Loucy (cell line): ENCODE results near the gene ARL5A.
A peak's percentile ranks its signal among the peaks of the same experiment; 100 is the strongest.

Experiments used
- H2AFZ ChIP-seq: fragments of 200-600 bp; sonication (generic); 2 replicates; pipeline ENCODE4 v1.6.0; 2016; ENCODE audit warnings: antibody characterized with exemption, mild to moderate bottlenecking, low read length, moderate library complexity
- H3F3A ChIP-seq: fragments of 200-600 bp; 2 replicates; pipeline ENCODE4 v1.6.0; 2016; ENCODE audit warnings: antibody characterized with exemption, low read depth, mild to moderate bottlenecking
- H3K27me3 ChIP-seq: fragments of 200-600 bp; sonication (generic); 2 replicates; pipeline ENCODE4 v1.6.1; 2014; ENCODE audit warnings: low read length, mild to moderate bottlenecking; ENCODE audit not compliant: insufficient read depth, poor library complexity, severe bottlenecking
- H3K36me3 ChIP-seq: fragments of 200-600 bp; sonication (generic); 2 replicates; pipeline ENCODE4 v1.6.1; 2016; ENCODE audit warnings: low read length; ENCODE audit not compliant: insufficient read depth
- H3K4me1 ChIP-seq: fragments of 200-600 bp; sonication (generic); 2 replicates; pipeline ENCODE4 v1.5.1; 2014; ENCODE audit warnings: low read length, mild to moderate bottlenecking; ENCODE audit not compliant: insufficient read depth, poor library complexity, severe bottlenecking
- H3K4me2 ChIP-seq: fragments of 200-600 bp; sonication (generic); 2 replicates; pipeline ENCODE4 v1.6.0; 2014; ENCODE audit warnings: antibody characterized with exemption, low read length, low read depth, mild to moderate bottlenecking; ENCODE audit not compliant: poor library complexity, severe bottlenecking
- H3K4me3 ChIP-seq: fragments of 200-600 bp; sonication (generic); 2 replicates; pipeline ENCODE4 v1.5.1; 2014; ENCODE audit warnings: low read length, mild to moderate bottlenecking, mixed read lengths; ENCODE audit not compliant: poor library complexity, severe bottlenecking
- H3K79me2 ChIP-seq: fragments of 200-600 bp; sonication (generic); 2 replicates; pipeline ENCODE4 v1.6.1; 2014; ENCODE audit warnings: low read length; ENCODE audit not compliant: insufficient read depth
- H3K9ac ChIP-seq: fragments of 200-600 bp; sonication (generic); 2 replicates; pipeline ENCODE4 v1.6.0; 2014; ENCODE audit warnings: mild to moderate bottlenecking, low read depth, low read length, moderate library complexity; ENCODE audit not compliant: poor library complexity, severe bottlenecking
- H3K9me2 ChIP-seq: fragments of 200-600 bp; sonication (generic); replicated peaks from 2 replicates; pipeline ENCODE4 v1.6.1; 2016; ENCODE audit warnings: low read depth, low read length, mixed read lengths
- H3K9me3 ChIP-seq: fragments of 200-600 bp; sonication (generic); 2 replicates; pipeline ENCODE4 v1.6.1; 2014; ENCODE audit warnings: mild to moderate bottlenecking, antibody characterized with exemption, low read length, low read depth; ENCODE audit not compliant: insufficient read depth
- H4K20me1 ChIP-seq: fragments of 200-600 bp; sonication (generic); 2 replicates; pipeline ENCODE4 v1.6.0; 2014; ENCODE audit warnings: antibody characterized with exemption, low read length, mild to moderate bottlenecking; ENCODE audit not compliant: insufficient read depth, poor library complexity, severe bottlenecking
- EZH2phosphoT487 ChIP-seq: fragments of 200-600 bp; IDR thresholded peaks from 2 replicates; pipeline ENCODE4 v1.6.1; 2018; ENCODE audit warnings: antibody characterized with exemption, mild to moderate bottlenecking, moderate library complexity, borderline replicate concordance
- TF ChIP-seq, protein P1 (sequence below): fragments of 200-600 bp; sonication (generic); conservative IDR thresholded peaks from 2 replicates; pipeline ENCODE4 v1.5.1; 2014; ENCODE audit warnings: mild to moderate bottlenecking, antibody characterized with exemption, low read length

ARL5A gene

DNA sequence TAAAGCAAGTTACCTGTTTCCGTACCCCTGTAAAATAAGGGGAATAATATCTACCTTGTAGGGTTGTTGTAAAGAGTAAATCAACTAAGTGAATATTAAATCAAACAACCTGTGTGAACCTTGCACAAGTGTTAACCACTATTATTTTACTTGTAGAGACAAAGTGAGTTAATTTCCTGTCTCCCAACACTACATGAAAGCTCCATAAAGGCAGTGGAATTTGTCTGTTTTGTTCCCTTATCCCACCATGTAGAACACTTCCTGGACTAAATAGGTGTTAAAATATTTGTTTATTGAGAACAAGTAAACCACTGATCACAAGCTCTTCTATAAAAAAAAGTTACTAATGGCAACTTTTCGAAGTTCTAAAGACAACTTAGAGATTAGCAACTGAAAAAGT, 3.3 kb downstream of the ARL5A start:
- Histone ChIP-seq H3K9me3 (no peaks in the 10 kb centered on the region), H2AFZ (no peak overlapping the region), H3F3A (no peaks in the 10 kb centered on the region), H3K4me2 (peak overlapping the region; percentile 92), H3K4me3 (peak overlapping the region; percentile 50), H3K9ac (no peak overlapping the region), H3K79me2 (peaks cover 79% of the 10 kb centered on the region), H3K4me1 (peaks cover 56% of the 10 kb centered on the region), H3K36me3 (no peaks in the 10 kb centered on the region), H4K20me1 (peaks cover 56% of the 10 kb centered on the region), H3K9me2 (no peaks in the 10 kb centered on the region), H3K27me3 (no peaks in the 10 kb centered on the region)
- TF ChIP-seq, protein P1, sequence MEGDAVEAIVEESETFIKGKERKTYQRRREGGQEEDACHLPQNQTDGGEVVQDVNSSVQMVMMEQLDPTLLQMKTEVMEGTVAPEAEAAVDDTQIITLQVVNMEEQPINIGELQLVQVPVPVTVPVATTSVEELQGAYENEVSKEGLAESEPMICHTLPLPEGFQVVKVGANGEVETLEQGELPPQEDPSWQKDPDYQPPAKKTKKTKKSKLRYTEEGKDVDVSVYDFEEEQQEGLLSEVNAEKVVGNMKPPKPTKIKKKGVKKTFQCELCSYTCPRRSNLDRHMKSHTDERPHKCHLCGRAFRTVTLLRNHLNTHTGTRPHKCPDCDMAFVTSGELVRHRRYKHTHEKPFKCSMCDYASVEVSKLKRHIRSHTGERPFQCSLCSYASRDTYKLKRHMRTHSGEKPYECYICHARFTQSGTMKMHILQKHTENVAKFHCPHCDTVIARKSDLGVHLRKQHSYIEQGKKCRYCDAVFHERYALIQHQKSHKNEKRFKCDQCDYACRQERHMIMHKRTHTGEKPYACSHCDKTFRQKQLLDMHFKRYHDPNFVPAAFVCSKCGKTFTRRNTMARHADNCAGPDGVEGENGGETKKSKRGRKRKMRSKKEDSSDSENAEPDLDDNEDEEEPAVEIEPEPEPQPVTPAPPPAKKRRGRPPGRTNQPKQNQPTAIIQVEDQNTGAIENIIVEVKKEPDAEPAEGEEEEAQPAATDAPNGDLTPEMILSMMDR, result no peak
- no peak for TF ChIP-seq EZH2phosphoT487

- H4K20me1 ChIP-seq, result peaks cover 62% of the 10 kb centered on the region
Measured at GRCh38 chr2:151823651-151824050, 4.6 kb downstream of the ARL5A start.

GRCh38 chr2:151819920-151820319, 8.3 kb downstream of the ARL5A start:
- H2AFZ ChIP-seq, result no peak overlapping the region
- H3F3A ChIP-seq, result no peaks in the 10 kb centered on the region
- H3K4me1 ChIP-seq, result peaks cover 41% of the 10 kb centered on the region
- H3K4me3 ChIP-seq, result no peak overlapping the region
- H3K27me3 ChIP-seq, result no peaks in the 10 kb centered on the region
- H3K9me2 ChIP-seq, result no peaks in the 10 kb centered on the region
- H3K79me2 ChIP-seq, result peaks cover 94% of the 10 kb centered on the region
- no peaks in the 10 kb centered on the region for H3K9me3 ChIP-seq
- no peaks in the 10 kb centered on the region for H3K36me3 ChIP-seq
- peaks cover 54% of the 10 kb centered on the region for H4K20me1 ChIP-seq
- TF ChIP-seq EZH2phosphoT487, result no peak
- TF ChIP-seq, protein P1, result no peak
- no peak overlapping the region for H3K9ac ChIP-seq
- no peak overlapping the region for H3K4me2 ChIP-seq

More at GRCh38 chr2:151823651-151824050, 4.6 kb downstream of the ARL5A start:
- H3K27me3 ChIP-seq, result no peaks in the 10 kb centered on the region
- H3K9me3 ChIP-seq, result no peaks in the 10 kb centered on the region
- H3K4me3 ChIP-seq, result peak overlapping the region; percentile 47
- H3K79me2 ChIP-seq, result peaks cover 91% of the 10 kb centered on the region
- H3K36me3 ChIP-seq, result no peaks in the 10 kb centered on the region
- H2AFZ ChIP-seq, result no peak overlapping the region
- peak overlapping the region; percentile 19 for H3K9ac ChIP-seq
- TF ChIP-seq, protein P1, result no peak
- TF ChIP-seq EZH2phosphoT487, result no peak
- no peaks in the 10 kb centered on the region for H3F3A ChIP-seq
- no peaks in the 10 kb centered on the region for H3K9me2 ChIP-seq
- H3K4me2 ChIP-seq, result peak overlapping the region; percentile 92
- peaks cover 51% of the 10 kb centered on the region for H3K4me1 ChIP-seq
